Measurements from ENCODE around the gene RGS5. TPM values are rescaled to one million over a fixed set of nuclear protein-coding genes. Genes with fewer than 3 reads are reported as not detected.

RGS5 gene
- total RNA-seq, 1 experiment from 2014 or later: 0.30 TPM

GRCh38 chr1:163128282-163128681, 74.4 kb downstream of the RGS5 start:
- Histone ChIP-seq H3K27me3 (no peaks in the 10 kb centered on the region), H3K4me3 (no peak overlapping the region), H3K36me3 (no peaks in the 10 kb centered on the region), H3K9me3 (no peaks in the 10 kb centered on the region)
- DNase-seq: no peak

GRCh38 chr1:163124812-163125211, 77.9 kb downstream of the RGS5 start:
- H3K4me3 ChIP-seq: no peak overlapping the region
- no peaks in the 10 kb centered on the region for H3K36me3 ChIP-seq
- no peak for DNase-seq
- H3K9me3 ChIP-seq: no peaks in the 10 kb centered on the region
- no peaks in the 10 kb centered on the region for H3K27me3 ChIP-seq

- no peaks in the 10 kb centered on the region for H3K9me3 ChIP-seq
- H3K27me3 ChIP-seq: no peaks in the 10 kb centered on the region
- DNase-seq: no peak
- H3K36me3 ChIP-seq: no peaks in the 10 kb centered on the region
- H3K4me3 ChIP-seq: no peak overlapping the region
Measured at GRCh38 chr1:163120372-163120771, 82.3 kb downstream of the RGS5 start.

GRCh38 chr1:163119707-163120106, 83.0 kb downstream of the RGS5 start:
- DNase-seq: no peak
- no peaks in the 10 kb centered on the region for H3K27me3 ChIP-seq
- no peaks in the 10 kb centered on the region for H3K9me3 ChIP-seq
- no peak overlapping the region for H3K4me3 ChIP-seq
- H3K36me3 ChIP-seq: no peaks in the 10 kb centered on the region

GRCh38 chr1:163115887-163116286, 86.8 kb downstream of the RGS5 start:
- no peak for DNase-seq
- no peaks in the 10 kb centered on the region for H3K27me3 ChIP-seq
- no peak overlapping the region for H3K4me3 ChIP-seq
- no peaks in the 10 kb centered on the region for H3K9me3 ChIP-seq
- H3K36me3 ChIP-seq: no peaks in the 10 kb centered on the region

GRCh38 chr1:163107655-163108054, 95.1 kb downstream of the RGS5 start:
- Histone ChIP-seq H3K9me3 (no peaks in the 10 kb centered on the region; the same call in 1 of the 2 replicates), H3K36me3 (no peaks in the 10 kb centered on the region), H3K4me3 (no peak overlapping the region), H3K27me3 (no peaks in the 10 kb centered on the region; the same call in 1 of the 2 replicates)
- no peak for DNase-seq

- no peak for DNase-seq
- Histone ChIP-seq H3K27me3 (no peaks in the 10 kb centered on the region; the same call in 1 of the 2 replicates), H3K36me3 (no peaks in the 10 kb centered on the region), H3K4me3 (no peak overlapping the region), H3K9me3 (no peaks in the 10 kb centered on the region; the same call in 1 of the 2 replicates)
Measured at GRCh38 chr1:163106364-163106987, 96.2 kb downstream of the RGS5 start.

GRCh38 chr1:163104385-163105099, 98.2 kb downstream of the RGS5 start:
- Histone ChIP-seq H3K27me3 (no peaks in the 10 kb centered on the region; the same call in 1 of the 2 replicates), H3K4me3 (no peak overlapping the region), H3K36me3 (no peaks in the 10 kb centered on the region), H3K9me3 (no peaks in the 10 kb centered on the region)
- DNase-seq: no peak

- no peak for DNase-seq
- Histone ChIP-seq H3K9me3 (no peaks in the 10 kb centered on the region), H3K4me3 (no peak overlapping the region), H3K27me3 (no peaks in the 10 kb centered on the region; the same call in 1 of the 2 replicates), H3K36me3 (no peaks in the 10 kb centered on the region)
Measured at GRCh38 chr1:163102590-163102989, 100.1 kb downstream of the RGS5 start.

- Histone ChIP-seq H3K4me3 (no peak overlapping the region), H3K9me3 (no peaks in the 10 kb centered on the region), H3K36me3 (no peaks in the 10 kb centered on the region), H3K27me3 (no peaks in the 10 kb centered on the region)
- no peak for DNase-seq
Measured at GRCh38 chr1:163095213-163095612, 107.5 kb downstream of the RGS5 start.

GRCh38 chr1:163094589-163094988, 108.1 kb downstream of the RGS5 start:
- no peak for DNase-seq
- Histone ChIP-seq H3K4me3 (no peak overlapping the region), H3K36me3 (no peaks in the 10 kb centered on the region), H3K9me3 (no peaks in the 10 kb centered on the region), H3K27me3 (no peaks in the 10 kb centered on the region)

- H3K4me3 ChIP-seq: no peak overlapping the region
- H3K9me3 ChIP-seq: no peaks in the 10 kb centered on the region
- H3K36me3 ChIP-seq: no peaks in the 10 kb centered on the region
- no peak for DNase-seq
- no peaks in the 10 kb centered on the region for H3K27me3 ChIP-seq
Measured at GRCh38 chr1:163094182-163094581, 108.5 kb downstream of the RGS5 start.

GRCh38 chr1:163093579-163093978, 109.1 kb downstream of the RGS5 start:
- H3K27me3 ChIP-seq: no peaks in the 10 kb centered on the region
- H3K36me3 ChIP-seq: no peaks in the 10 kb centered on the region
- no peak for DNase-seq
- H3K9me3 ChIP-seq: no peaks in the 10 kb centered on the region; the same call in 1 of the 2 replicates
- no peak overlapping the region for H3K4me3 ChIP-seq

GRCh38 chr1:163093169-163093568, 109.5 kb downstream of the RGS5 start:
- H3K27me3 ChIP-seq: no peaks in the 10 kb centered on the region
- no peaks in the 10 kb centered on the region for H3K36me3 ChIP-seq
- no peak overlapping the region for H3K4me3 ChIP-seq
- DNase-seq: no peak
- H3K9me3 ChIP-seq: peaks cover 3% of the 10 kb centered on the region; the same call in 1 of the 2 replicates

Other genes with a start within 250 kb of the RGS5 start
- gene RGS4, start 133.6 kb downstream of the RGS5 start, total RNA-seq (2014; rRNA removed; shearing (Covaris generic); ENCODE audit: low replicate concordance): 6.4 and 10.4 TPM in 2 replicates
- 26.9 and 35.5 TPM in 2 replicates for gene NUF2, start 119.0 kb upstream of the RGS5 start, total RNA-seq (2014; rRNA removed; shearing (Covaris generic); ENCODE audit: low replicate concordance)

Measured in MG63 (cell line).